ENCODE results near the gene STK33. TPM values are rescaled to one million over a fixed set of nuclear protein-coding genes. Genes with fewer than 3 reads are reported as not detected.

The STK33 gene
- total RNA-seq, 2 donors from 2014 or later = 7.3 to 14.8 TPM

DNA sequence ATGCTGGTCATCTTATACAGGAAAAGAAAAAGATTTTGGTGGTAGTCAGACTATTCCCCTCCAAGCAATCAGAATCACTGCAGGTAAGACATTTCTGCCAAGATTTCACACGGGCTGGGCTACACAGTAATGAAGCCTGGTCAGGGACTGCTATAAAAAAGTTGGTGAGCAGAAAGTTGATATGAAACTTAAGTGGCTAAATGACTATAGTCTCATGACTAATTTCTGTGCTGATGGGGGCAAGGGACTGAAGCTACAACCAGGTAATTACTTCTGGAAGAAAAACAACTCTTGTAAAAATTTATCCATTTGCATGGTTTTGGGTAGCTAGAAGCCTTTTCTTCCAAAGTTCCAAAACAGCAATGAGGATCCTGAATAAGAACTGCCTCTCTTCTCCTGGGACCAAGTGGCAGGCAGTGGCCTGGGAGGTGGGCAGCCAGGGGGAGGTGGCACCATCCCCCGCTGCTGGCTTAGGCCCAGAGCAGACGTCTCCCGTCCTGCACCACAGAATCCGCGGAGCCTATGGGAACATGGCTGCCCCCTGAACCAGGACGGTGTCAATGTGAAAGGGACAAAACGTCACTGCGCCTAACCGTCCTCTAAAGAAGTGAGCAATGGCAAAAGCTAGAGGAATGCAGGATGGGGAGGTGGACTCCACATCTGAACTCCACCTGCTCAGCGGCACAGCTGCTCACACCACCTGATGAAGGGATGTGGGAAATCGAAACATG lies 207.7 kb downstream of the STK33 start:
- Histone ChIP-seq H3K9me3 (no peaks in the 10 kb centered on the region), H3K27me3 (no peaks in the 10 kb centered on the region), H3K4me1 (peaks cover 7% of the 10 kb centered on the region), H3K27ac (no peak overlapping the region), H3K4me3 (no peak overlapping the region), H3K36me3 (replicated peaks in 1 of 2; ENCODE audit: insufficient read depth in 1 of 2, low read depth in 2 of 2) (no peaks in the 10 kb centered on the region)
- no peak for TF ChIP-seq POLR2A (IDR thresholded peaks at IDR 0.05)
- TF ChIP-seq, protein P1, sequence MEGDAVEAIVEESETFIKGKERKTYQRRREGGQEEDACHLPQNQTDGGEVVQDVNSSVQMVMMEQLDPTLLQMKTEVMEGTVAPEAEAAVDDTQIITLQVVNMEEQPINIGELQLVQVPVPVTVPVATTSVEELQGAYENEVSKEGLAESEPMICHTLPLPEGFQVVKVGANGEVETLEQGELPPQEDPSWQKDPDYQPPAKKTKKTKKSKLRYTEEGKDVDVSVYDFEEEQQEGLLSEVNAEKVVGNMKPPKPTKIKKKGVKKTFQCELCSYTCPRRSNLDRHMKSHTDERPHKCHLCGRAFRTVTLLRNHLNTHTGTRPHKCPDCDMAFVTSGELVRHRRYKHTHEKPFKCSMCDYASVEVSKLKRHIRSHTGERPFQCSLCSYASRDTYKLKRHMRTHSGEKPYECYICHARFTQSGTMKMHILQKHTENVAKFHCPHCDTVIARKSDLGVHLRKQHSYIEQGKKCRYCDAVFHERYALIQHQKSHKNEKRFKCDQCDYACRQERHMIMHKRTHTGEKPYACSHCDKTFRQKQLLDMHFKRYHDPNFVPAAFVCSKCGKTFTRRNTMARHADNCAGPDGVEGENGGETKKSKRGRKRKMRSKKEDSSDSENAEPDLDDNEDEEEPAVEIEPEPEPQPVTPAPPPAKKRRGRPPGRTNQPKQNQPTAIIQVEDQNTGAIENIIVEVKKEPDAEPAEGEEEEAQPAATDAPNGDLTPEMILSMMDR (IDR thresholded peaks at IDR 0.05) = no peak
- no peak for DNase-seq
- WGBS, 2 donors = 89 to 91% methylated on average over 11 to 12 of the region's 12 CpGs
- ATAC-seq = no peak
- intact Hi-C loops (cut with DNase I) = no loop called here

DNA sequence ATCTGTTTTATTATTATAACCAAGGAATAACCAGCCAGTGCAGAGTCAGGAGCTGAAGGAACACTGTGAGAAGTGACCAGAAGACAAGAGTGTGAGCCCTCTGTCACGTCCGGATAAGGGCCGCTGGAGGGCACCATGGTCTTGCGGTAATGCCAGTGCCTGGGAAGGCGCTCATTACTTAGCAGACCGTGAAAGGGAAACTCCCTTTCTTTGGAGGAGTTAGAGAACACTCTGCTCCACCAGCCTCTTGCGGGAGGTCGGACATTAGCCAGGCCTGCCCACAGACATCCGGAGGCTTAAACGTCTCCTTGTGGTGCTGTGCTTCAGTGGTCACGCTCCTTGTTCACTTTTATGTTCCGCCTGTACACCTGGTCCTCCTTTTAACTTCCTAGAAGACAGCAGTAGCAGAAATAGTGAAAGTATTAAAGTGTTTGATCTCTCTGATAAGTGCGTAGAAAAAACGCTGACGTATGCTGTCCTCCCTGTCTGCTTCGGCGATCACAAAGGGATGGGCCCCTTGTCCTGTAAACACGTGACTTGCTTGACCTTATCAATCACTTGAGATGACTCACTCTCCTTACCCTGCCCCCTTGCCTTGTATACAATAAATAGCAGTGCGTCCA lies 209.7 kb downstream of the STK33 start:
- intact Hi-C loops (cut with DNase I) = no loop called here
- peak overlapping the region in 1 of 4 donors; percentile 26 for H3K27ac ChIP-seq
- peak; percentile 81 for ATAC-seq
- H3K9me3 ChIP-seq = no peaks in the 10 kb centered on the region
- H3K36me3 ChIP-seq (replicated peaks in 1 of 2; ENCODE audit: insufficient read depth in 1 of 2, low read depth in 2 of 2) = no peaks in the 10 kb centered on the region
- no peaks in the 10 kb centered on the region for H3K27me3 ChIP-seq
- no peak overlapping the region for H3K4me3 ChIP-seq
- 59 to 73% methylated on average over 19 of the region's 19 CpGs for WGBS, 2 donors
- peak in 1 of 3 donors; percentile 9 for TF ChIP-seq POLR2A (IDR thresholded peaks at IDR 0.05)
- TF ChIP-seq, protein P1 (IDR thresholded peaks at IDR 0.05) = peak in 4 of 7 experiments; percentile 24 to 45 (median 37)
- peaks cover 7% of the 10 kb centered on the region for H3K4me1 ChIP-seq
- peak; percentile 50 to 67 (median 56) for DNase-seq

DNA sequence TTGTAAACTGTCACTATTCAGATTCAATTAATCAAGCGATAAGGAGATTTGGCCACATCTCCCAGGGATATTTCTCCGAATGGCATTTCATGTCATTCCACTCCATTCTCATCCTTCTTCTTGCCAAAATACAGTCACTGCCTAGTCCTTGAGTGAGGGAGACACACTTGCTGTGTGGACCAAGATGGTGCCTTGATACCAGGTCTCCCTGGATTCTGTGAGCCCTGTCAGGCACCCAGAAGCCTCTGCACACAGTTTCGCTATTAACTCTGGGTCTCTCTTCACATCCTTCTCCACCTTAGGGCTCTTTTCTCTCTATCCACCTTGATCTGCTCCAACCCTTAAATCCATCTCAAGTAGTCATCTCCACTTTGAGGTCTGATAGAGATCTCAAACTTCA lies 210.4 kb downstream of the STK33 start:
- TF ChIP-seq, protein P1 (IDR thresholded peaks at IDR 0.05) = no peak
- no peak for TF ChIP-seq POLR2A (IDR thresholded peaks at IDR 0.05)
- Histone ChIP-seq H3K27me3 (no peaks in the 10 kb centered on the region), H3K27ac (no peak overlapping the region), H3K4me3 (no peak overlapping the region), H3K4me1 (peaks cover under 1% of the 10 kb centered on the region), H3K36me3 (replicated peaks in 1 of 2; ENCODE audit: insufficient read depth in 1 of 2, low read depth in 2 of 2) (no peaks in the 10 kb centered on the region), H3K9me3 (no peaks in the 10 kb centered on the region)
- DNase-seq (no peak), ATAC-seq (no peak)
- 89 to 94% methylated on average over 3 of the region's 3 CpGs for WGBS, 2 donors
- intact Hi-C loops (cut with DNase I) = no loop called here

DNA sequence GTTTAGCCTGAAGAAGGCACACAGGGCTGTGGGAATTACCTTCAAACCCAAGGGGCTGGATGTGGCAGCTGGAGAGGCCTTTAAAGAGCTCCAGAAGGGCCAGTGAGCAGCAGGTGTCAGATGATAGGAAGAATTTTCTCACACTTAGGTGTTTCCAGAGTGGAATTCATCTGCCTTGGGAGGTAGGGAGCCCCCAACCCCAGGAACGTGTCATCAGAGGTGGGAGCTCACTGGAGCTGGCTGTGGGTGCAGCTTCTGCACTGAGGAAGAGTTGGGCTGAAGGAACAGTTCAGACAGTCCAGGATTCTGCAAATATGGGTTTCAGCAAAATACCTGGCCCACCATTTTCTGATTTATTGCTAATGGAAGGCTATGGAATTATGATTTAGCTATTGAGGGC lies 210.8 kb downstream of the STK33 start:
- Histone ChIP-seq H3K27me3 (no peaks in the 10 kb centered on the region), H3K4me3 (no peak overlapping the region), H3K36me3 (replicated peaks in 1 of 2; ENCODE audit: insufficient read depth in 1 of 2, low read depth in 2 of 2) (no peaks in the 10 kb centered on the region), H3K4me1 (no peaks in the 10 kb centered on the region), H3K9me3 (no peaks in the 10 kb centered on the region), H3K27ac (no peak overlapping the region)
- no peak for ATAC-seq
- intact Hi-C loops (cut with DNase I) = no loop called here
- DNase-seq = no peak
- 43 to 100% methylated on average over 1 of the region's 1 CpG for WGBS, 2 donors
- TF ChIP-seq POLR2A (IDR thresholded peaks at IDR 0.05) = no peak
- TF ChIP-seq, protein P1 (IDR thresholded peaks at IDR 0.05) = no peak

Measured in body of pancreas (tissue), 4 donors.